Endothelial cell (in vitro differentiated cells): ENCODE results near the gene STK32C. TPM values are rescaled to one million over a fixed set of nuclear protein-coding genes. Genes with fewer than 3 reads are reported as not detected.

Experiments
- DNase-seq: peaks from one replicate; pipeline ENCODE4 v3.0.0; 2021; ENCODE audit warnings: low spot score
- H3K27ac Mint-ChIP-seq: one replicate; pipeline ENCODE4 v1.8.0; 2021; ENCODE audit warnings: mixed read lengths, inconsistent platforms; ENCODE audit not compliant: unreplicated experiment
- H3K27me3 Mint-ChIP-seq: one replicate; pipeline ENCODE4 v1.8.0; 2021; ENCODE audit warnings: mild to moderate bottlenecking, moderate library complexity, mixed read lengths, inconsistent platforms; ENCODE audit not compliant: unreplicated experiment
- H3K36me3 Mint-ChIP-seq: one replicate; pipeline ENCODE4 v1.8.0; 2021; ENCODE audit warnings: mild to moderate bottlenecking, low read depth, mixed read lengths, inconsistent platforms; ENCODE audit not compliant: unreplicated experiment
- H3K4me1 Mint-ChIP-seq: one replicate; pipeline ENCODE4 v1.8.0; 2021; ENCODE audit warnings: mild to moderate bottlenecking, mixed read lengths, inconsistent platforms; ENCODE audit not compliant: unreplicated experiment
- H3K4me3 Mint-ChIP-seq: one replicate; pipeline ENCODE4 v1.8.0; 2021; ENCODE audit warnings: mild to moderate bottlenecking, mixed read lengths, inconsistent platforms; ENCODE audit not compliant: unreplicated experiment
- H3K9me3 Mint-ChIP-seq: one replicate; pipeline ENCODE4 v1.8.0; 2021; ENCODE audit warnings: mixed read lengths, inconsistent platforms; ENCODE audit not compliant: unreplicated experiment
- total RNA-seq: library from RNA; stranded (reverse); fragmentation: NEBNext Ultra II Directional; extraction: Animal tissue kit (Norgen Biotek cat#: 25700); gene quantifications from one replicate; pipeline ENCODE4 v1.2.1, GENCODE V29; 2021; ENCODE audit not compliant: unreplicated experiment
- TF ChIP-seq, protein P1 (sequence below): fragments of 200-600 bp; sonication (generic); IDR thresholded peaks from one replicate; pipeline ENCODE4 v1.5.0; 2021; ENCODE audit warnings: antibody characterized with exemption; ENCODE audit not compliant: unreplicated experiment

The STK32C gene
- total RNA-seq, 1 donor from 2014 or later, result 12.6 TPM

DNA sequence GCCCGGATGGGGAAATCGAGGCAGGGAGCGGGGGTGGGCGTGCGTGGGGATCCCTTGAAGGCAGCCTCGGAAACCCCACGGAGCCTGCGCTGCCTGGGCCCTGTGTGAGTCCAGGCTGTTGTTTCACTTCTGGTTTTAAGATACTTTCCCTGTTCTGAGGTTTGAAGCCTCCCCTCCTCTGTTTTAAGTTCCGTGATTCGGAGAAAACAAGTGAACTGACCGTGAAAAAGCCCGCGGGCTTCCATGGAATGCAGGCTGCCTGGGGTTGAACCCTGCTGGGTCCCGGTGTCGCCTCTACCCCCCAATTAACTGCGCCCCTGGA, 24.6 kb upstream of the STK32C start:
- H3K4me3 Mint-ChIP-seq, result peak overlapping the region; percentile 93
- H3K4me1 Mint-ChIP-seq, result peaks cover 40% of the 10 kb centered on the region
- no peak for DNase-seq
- TF ChIP-seq, protein P1, sequence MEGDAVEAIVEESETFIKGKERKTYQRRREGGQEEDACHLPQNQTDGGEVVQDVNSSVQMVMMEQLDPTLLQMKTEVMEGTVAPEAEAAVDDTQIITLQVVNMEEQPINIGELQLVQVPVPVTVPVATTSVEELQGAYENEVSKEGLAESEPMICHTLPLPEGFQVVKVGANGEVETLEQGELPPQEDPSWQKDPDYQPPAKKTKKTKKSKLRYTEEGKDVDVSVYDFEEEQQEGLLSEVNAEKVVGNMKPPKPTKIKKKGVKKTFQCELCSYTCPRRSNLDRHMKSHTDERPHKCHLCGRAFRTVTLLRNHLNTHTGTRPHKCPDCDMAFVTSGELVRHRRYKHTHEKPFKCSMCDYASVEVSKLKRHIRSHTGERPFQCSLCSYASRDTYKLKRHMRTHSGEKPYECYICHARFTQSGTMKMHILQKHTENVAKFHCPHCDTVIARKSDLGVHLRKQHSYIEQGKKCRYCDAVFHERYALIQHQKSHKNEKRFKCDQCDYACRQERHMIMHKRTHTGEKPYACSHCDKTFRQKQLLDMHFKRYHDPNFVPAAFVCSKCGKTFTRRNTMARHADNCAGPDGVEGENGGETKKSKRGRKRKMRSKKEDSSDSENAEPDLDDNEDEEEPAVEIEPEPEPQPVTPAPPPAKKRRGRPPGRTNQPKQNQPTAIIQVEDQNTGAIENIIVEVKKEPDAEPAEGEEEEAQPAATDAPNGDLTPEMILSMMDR, result no peak
- peak overlapping the region; percentile 90 for H3K27ac Mint-ChIP-seq
- H3K27me3 Mint-ChIP-seq, result peaks cover 12% of the 10 kb centered on the region
- no peaks in the 10 kb centered on the region for H3K9me3 Mint-ChIP-seq
- peaks cover 22% of the 10 kb centered on the region for H3K36me3 Mint-ChIP-seq

DNA sequence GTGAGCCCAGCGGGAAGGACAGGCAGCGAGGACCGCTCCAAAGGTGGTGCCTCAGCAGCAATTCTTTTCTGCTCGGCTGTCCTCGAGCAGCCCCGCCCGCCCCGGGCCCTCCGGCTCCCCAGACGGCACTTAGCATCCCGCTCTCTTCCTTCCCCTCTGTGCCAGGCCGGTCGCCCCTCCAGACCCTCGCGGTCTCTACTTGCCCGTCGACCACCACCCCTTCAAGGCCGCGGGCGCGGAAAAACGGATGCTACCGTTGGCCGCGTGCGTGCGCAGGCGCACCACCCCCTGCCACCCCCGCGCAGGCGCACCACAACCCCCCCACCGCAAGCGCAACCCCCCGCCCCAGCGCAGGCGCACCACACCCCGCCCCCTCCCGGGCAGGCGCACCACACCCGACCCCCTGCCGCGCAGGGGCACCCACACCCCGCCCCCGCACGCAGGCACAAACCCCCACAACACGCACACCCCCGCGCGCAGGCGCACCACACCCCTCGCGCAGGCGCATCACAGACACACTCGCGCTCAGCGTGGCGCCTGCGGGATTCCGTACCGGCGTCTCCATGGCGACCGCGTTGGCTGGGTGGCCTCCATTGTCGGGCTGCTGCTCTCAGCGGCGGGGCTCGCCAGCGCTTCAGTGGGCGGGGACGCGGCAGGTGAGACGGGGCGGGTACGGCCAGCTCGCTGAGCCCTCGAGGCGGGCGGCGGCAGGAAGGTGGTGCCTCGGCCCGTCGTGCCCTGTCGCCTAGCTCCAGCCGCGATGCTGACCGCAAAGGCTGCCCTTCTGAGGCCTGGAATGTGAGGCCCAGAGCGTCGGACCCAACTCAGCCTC, 24.1 kb upstream of the STK32C start, which contains the start of gene LRRC27:
Gene LRRC27 (plus strand): TSS at position 593 of the 832 bp plus-strand sequence. CDS start 1,332 bp downstream, outside the sequence.
- H3K27ac Mint-ChIP-seq, result peak within 1 kb of the TSS; percentile 90
- peaks cover 22% of the 10 kb centered on the region for H3K36me3 Mint-ChIP-seq
- peaks cover 35% of the 10 kb centered on the region for H3K4me1 Mint-ChIP-seq
- peak within 1 kb of the TSS; percentile 97 for H3K4me3 Mint-ChIP-seq
- no peaks in the 10 kb centered on the region for H3K9me3 Mint-ChIP-seq
- H3K27me3 Mint-ChIP-seq, result peaks cover 14% of the 10 kb centered on the region
- TF ChIP-seq, protein P1, result no peak
- peak; percentile 100 for DNase-seq

DNA sequence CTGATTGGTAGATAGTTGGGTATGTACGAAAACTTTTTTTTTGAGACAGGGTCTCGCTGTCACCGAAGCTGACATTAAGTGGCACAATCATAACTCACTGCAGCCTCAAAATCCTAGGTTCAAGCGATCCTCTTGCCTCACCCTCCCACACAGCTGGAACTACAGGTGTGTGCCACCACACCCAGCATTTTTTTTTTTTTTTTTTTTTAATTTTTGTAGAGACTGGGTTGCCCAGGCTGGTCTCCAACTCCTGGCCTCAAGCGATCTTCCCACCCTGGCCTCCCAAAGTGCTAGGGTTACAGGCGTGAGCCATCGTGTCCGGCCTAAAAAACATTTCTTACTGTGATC, 22.7 kb upstream of the STK32C start:
- H3K4me1 Mint-ChIP-seq, result peaks cover 22% of the 10 kb centered on the region
- peak overlapping the region; percentile 97 for H3K4me3 Mint-ChIP-seq
- H3K9me3 Mint-ChIP-seq, result no peaks in the 10 kb centered on the region
- H3K27ac Mint-ChIP-seq, result peak overlapping the region; percentile 79
- TF ChIP-seq, protein P1, result no peak
- no peak for DNase-seq
- H3K36me3 Mint-ChIP-seq, result peaks cover 23% of the 10 kb centered on the region
- peaks cover 10% of the 10 kb centered on the region for H3K27me3 Mint-ChIP-seq

DNA sequence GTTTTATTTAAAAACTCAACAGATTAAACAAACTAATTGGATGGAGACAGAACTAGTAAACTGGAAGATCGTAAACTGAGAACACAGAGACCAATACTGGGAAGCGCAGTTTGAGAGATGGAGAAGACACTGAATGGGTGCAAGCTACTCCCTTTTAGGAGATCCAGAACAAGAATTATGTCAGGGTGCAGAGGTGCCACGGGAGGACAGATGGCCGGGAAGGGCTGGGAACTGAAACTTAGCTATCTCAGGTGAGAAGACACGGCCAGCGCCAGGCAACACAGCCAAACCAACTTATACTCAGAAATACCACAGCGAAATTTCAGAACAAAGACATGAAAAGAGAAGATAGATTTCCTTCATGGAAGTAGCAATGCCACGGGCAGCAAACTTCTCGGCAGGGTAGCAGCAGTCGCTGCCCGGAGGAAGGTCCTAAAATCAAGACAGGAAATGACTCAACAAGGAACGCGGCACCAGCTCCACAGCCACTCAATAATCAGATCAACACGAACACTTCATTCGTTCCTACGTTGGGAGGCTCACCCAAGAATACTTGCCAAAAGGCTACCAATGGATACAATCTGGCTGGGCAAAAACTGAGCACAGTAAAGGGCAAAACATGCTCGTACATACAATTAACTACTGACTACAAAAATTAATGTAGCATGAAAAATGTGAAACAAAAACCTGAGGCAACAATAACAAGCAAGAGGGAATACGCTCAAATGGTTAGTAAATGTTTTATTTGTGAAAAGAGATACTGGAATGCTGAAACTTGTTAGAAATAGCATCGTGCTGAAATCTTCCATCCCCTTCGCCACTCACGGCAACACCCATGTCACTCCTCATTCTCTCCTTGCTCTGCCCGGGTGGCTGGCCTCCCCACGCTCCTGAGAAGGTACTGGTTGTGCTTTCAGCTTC, 22.1 kb upstream of the STK32C start:
- TF ChIP-seq, protein P1, result no peak
- Mint-ChIP-seq H3K27ac (peak overlapping the region; percentile 79), H3K27me3 (peaks cover 10% of the 10 kb centered on the region), H3K9me3 (no peaks in the 10 kb centered on the region), H3K4me3 (peak overlapping the region; percentile 97), H3K36me3 (peaks cover 24% of the 10 kb centered on the region), H3K4me1 (peaks cover 24% of the 10 kb centered on the region)
- no peak for DNase-seq

DNA sequence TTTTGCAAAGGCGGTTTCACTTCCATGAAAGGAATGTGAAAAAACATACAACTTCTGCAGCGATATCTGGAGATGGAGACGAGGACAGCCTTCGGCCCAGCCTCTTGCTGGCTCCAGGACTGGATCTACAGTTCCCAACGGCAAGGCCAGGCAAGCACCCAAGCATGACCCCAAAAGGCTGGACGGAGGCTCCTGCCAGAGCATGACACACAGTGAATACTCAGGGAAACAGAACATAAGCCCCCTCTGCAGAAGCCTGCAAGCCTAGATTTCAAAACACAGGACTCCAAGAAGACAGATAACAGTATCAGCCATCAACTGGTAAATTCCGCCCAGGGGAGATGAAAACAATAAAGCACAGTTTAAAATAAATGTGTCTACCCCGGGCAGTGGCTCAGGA, 21.0 kb upstream of the STK32C start:
- no peaks in the 10 kb centered on the region for H3K9me3 Mint-ChIP-seq
- H3K36me3 Mint-ChIP-seq, result peaks cover 28% of the 10 kb centered on the region
- H3K27me3 Mint-ChIP-seq, result peaks cover 10% of the 10 kb centered on the region
- H3K27ac Mint-ChIP-seq, result no peak overlapping the region
- H3K4me1 Mint-ChIP-seq, result peaks cover 27% of the 10 kb centered on the region
- no peak overlapping the region for H3K4me3 Mint-ChIP-seq
- TF ChIP-seq, protein P1, result no peak
- DNase-seq, result no peak
